GM19438 (cell line): ENCODE data around the gene C4orf50.

ENCODE experiments used
- ATAC-seq: cut with Tn5 transposase; IDR thresholded peaks from one replicate; pipeline ENCODE4 v1.9.1; 2021; ENCODE audit warnings: low read depth; ENCODE audit not compliant: unreplicated experiment

The C4orf50 gene

GRCh38 chr4:5927116-5927515 lies 91.1 kb downstream of the C4orf50 start:
- no peak for ATAC-seq

DNA sequence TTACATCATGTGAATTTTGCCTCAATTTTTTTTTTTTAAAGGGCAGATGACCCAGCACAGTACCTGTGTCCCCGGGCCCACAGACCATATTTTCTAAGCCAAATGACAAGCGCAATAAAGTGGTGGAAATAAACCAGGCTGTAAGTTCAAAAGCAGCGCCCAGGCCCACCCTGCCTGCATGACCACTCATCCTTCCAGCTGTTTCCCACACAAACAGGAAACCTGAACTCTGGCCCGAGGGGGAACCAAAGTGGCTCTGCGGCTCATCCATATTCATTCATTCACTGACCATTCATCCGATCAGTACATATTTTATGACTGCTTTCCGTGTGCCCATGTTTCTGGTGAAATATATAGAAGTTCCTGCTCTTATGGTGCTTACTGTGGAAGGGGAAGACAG lies 91.6 kb downstream of the C4orf50 start:
- ATAC-seq: no peak

DNA sequence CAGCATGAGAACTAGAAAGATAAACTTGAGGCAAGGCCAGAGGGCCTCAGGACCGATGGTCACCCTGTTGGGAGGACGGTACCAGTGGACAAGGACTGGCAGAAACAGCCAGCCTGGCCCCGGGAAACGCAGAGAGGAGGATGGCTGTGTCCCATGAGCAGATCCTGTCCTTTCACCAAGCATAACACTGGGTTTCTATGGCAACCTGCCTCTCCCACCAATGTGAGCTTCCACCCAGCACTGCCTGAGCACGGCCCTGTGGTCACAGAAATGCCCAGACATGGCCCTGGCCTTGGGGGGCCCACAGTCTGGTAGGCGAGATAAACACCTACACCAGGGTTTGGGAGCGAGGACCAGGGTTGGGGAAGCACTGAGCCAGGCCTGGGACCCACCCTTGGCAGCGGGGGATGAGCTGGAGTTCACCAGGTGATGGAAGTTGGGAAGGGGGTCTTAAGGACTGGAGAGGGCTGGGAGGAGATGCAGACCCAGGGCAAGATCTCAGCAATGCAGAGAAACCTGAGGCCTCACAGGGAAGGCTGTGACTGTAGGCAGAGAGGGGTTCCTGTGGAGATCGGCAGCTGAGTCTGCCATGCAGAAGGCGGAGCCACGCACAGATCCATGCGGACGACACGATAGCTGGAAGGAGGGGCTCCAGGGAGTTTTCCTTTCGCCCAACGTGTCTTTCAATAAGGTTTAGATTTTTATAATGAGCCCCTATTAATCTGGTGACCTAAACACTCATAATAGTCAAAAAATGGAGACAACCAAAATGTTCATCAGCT lies 92.6 kb downstream of the C4orf50 start:
- no peak for ATAC-seq

GRCh38 chr4:5924461-5925125 lies 93.6 kb downstream of the C4orf50 start:
- ATAC-seq: no peak

GRCh38 chr4:5923376-5923775 lies 94.9 kb downstream of the C4orf50 start:
- no peak for ATAC-seq

GRCh38 chr4:5922556-5922955 lies 95.7 kb downstream of the C4orf50 start:
- no peak for ATAC-seq

DNA sequence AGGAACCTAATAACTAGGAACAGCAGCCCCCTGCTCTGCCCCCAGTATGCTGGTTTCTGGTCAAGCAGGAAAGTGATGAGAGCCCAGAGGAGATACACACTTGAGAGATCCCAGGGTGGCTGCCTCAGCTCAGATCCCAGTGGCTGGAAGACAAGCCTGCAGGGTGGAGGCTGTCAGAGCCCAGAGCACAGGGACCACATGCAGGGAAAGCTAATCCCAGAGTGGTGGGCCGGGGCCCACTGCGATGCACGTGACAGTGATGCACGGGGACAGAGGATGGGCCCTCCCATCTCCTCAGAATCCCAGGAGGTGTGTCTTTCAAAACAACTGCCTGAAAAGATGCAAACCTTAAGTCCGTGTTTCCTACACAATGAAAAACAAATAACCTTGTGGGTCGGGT lies 96.2 kb downstream of the C4orf50 start:
- no peak for ATAC-seq

GRCh38 chr4:5921101-5921980 lies 96.9 kb downstream of the C4orf50 start:
- no peak for ATAC-seq

GRCh38 chr4:5919571-5919970 lies 98.7 kb downstream of the C4orf50 start:
- ATAC-seq: no peak

- no peak for ATAC-seq
Observed at GRCh38 chr4:5919044-5919443, 99.2 kb downstream of the C4orf50 start.

GRCh38 chr4:5918331-5918985 lies 99.8 kb downstream of the C4orf50 start:
- ATAC-seq: no peak

DNA sequence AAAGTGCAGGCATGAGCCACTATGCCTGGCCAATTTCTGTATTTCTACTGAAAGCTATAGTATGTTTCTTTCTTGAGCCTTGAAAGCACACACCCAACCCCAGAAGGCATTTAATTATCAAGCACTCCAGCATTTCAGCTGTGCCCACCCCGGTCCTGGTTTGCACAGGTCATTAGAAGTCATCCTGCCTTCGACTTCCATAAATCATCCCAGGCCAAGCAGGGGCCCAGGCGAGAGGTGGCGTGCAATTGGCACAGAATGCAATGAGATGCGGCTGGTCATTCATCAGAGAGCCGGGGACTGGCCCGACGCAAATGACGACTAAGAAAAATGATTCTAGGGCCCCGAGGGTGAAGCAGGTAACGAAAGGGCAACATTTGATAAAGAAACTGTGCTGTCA lies 100.6 kb downstream of the C4orf50 start:
- ATAC-seq: no peak

GRCh38 chr4:5916229-5916628 lies 102.0 kb downstream of the C4orf50 start:
- ATAC-seq: no peak

GRCh38 chr4:5913454-5913853 lies 104.8 kb downstream of the C4orf50 start:
- ATAC-seq: no peak

DNA sequence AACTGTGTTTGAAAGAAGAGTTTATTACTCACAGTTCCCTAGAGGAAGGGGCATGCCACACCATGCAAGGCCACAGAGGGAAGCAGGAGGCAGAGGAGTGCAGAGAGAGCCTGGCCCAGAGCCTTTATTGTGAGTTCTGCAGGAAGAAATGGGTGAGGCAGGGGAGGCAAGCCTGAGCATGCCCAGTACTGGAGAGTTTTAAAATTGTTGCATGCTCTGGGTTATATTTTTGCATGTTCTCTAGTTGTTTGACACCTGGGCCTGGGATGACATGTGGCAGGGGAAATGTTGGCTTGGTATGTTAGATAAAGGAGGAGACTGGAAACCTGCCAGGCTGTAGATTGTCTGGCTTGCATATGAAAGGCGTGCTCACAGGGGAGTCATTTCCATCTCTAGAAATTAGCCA lies 105.6 kb downstream of the C4orf50 start:
- ATAC-seq: no peak

DNA sequence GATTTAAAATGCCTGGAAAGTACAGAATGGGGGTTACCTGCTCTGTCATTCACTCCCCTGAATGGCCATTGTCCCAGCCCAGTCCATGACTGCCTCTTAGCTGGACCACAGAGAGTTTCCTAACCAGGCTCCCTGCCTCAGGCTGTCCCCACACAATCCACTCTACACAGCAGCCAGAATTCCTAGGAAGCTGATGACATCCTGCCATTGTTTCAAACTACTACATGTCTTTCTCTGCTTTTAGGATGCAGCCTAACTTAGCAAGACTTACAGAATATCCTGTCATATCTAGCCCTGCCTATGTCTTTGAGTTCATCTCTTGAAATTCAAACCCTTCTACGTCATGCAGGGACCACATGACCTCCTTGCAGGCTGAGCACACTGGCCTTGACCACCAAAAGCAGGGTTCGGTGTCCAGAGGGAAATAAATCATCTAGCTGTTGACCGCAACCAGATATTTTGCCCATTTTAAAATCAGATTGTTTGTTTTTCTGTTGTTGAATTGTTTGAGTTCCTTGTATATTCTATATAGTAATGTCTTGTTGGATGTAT lies 109.3 kb downstream of the C4orf50 start:
- no peak for ATAC-seq

- ATAC-seq: no peak
Observed at GRCh38 chr4:5906191-5906590, 112.0 kb downstream of the C4orf50 start.

DNA sequence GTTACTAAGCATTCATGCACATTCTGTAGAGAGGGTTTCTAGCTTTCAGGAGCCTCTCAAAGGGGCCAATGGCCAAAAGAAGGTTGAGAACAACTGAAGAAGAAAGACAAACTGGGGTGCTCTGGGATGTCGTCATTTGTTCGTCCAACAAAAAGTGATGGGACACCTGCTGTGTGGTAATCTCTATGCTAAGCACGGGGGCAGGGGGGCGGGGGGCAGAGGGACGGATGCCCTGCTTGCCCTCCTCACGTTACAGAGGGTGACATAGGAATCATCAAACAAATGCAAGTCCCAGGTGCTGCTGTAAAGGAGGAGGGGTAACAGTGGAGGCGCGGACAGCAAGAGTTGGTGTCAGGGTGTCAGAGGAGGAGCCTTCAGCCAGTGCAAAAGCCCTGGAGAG lies 112.5 kb downstream of the C4orf50 start:
- no peak for ATAC-seq

DNA sequence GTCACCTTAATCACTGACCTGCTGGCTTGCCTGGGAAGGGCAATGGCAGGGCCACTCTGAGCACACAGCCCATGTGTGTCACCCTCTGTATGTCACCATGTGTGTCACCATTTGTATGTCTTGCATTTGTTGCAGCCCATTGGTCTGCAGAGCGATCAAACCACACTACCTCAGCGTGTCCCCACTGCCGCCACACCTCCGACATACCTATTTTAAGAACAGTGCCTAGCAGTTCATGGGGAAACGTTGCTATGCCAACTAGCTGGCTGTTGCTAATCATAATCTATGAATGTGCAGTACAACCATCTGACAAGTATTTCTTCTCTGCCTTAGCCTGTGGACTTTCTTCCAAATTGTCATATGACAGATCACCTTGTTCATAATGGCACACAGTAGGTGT lies 117.4 kb downstream of the C4orf50 start:
- ATAC-seq: no peak

DNA sequence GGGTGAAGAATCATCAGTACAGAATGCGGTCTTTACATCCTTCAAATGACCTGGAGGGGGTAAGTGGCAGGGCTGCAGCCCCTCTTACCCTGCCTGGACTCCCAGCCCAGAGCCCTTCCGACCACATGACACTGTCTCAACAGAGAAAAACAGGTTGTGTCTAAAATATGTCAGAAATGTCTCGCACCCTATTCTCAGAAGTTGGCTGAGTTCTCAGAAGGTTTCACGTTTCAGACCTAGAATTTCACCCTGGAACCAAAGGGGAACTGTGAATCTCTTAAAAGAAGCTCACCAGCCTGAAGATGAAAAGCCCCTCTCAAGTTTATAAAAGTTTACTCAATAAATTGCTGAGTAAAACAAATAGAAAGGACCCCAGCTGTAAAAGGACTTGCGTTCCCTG lies 118.3 kb downstream of the C4orf50 start:
- ATAC-seq: no peak
